Measurements from ENCODE around the gene MACROD2.

MACROD2 gene

DNA sequence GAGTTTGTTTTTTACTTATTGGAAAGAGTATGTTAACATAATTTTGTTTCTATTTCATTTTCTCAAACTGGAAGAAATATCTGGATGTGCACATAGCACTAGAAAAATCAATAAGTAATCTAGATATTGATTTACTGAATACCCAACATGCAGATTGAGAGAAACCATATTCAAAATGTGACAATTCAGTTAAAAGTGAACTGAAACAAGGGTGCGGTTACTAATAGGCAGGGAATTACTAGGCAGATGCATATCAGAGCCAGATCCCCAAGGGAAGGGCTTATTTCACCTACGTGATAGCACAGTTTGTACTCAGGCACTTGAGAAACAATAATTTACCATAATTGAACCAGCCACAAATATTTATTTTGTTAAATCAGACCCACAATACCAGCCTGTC lies 835.1 kb downstream of the MACROD2 start:
- H3K4me3 ChIP-seq (ENCODE audit: low read depth, low read length), result no peak overlapping the region
- TF ChIP-seq, protein P1, sequence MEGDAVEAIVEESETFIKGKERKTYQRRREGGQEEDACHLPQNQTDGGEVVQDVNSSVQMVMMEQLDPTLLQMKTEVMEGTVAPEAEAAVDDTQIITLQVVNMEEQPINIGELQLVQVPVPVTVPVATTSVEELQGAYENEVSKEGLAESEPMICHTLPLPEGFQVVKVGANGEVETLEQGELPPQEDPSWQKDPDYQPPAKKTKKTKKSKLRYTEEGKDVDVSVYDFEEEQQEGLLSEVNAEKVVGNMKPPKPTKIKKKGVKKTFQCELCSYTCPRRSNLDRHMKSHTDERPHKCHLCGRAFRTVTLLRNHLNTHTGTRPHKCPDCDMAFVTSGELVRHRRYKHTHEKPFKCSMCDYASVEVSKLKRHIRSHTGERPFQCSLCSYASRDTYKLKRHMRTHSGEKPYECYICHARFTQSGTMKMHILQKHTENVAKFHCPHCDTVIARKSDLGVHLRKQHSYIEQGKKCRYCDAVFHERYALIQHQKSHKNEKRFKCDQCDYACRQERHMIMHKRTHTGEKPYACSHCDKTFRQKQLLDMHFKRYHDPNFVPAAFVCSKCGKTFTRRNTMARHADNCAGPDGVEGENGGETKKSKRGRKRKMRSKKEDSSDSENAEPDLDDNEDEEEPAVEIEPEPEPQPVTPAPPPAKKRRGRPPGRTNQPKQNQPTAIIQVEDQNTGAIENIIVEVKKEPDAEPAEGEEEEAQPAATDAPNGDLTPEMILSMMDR (IDR thresholded peaks at IDR 0.05; ENCODE audit: borderline replicate concordance, insufficient read depth, low read depth, low read length), result no peak

GRCh38 chr20:14830899-14831298 lies 835.6 kb downstream of the MACROD2 start:
- TF ChIP-seq, protein P1 (IDR thresholded peaks at IDR 0.05; ENCODE audit: borderline replicate concordance, insufficient read depth, low read depth, low read length), result no peak
- no peak overlapping the region for H3K4me3 ChIP-seq (ENCODE audit: low read depth, low read length)

DNA sequence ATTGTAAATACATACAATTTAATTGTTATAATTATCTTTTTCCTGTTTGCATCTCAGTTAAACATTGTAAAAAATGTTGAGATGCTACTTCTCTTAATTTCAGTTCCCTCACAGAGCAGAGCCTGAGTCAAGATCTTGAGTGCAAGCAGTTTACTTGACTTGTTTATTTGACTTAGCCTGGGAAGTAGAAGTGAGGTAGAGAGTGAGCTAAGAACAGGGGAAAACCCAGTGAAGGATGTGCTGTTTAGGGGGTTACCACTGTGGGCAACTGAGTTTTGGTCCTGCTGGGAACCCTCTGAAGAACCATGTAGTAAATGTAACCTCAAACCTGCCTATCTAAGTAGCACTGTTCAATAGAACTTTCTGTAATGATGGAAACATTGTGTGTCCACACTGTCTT lies 837.3 kb downstream of the MACROD2 start:
- H3K4me3 ChIP-seq (ENCODE audit: low read depth, low read length), result no peak overlapping the region
- TF ChIP-seq, protein P1 (IDR thresholded peaks at IDR 0.05; ENCODE audit: borderline replicate concordance, insufficient read depth, low read depth, low read length), result no peak

DNA sequence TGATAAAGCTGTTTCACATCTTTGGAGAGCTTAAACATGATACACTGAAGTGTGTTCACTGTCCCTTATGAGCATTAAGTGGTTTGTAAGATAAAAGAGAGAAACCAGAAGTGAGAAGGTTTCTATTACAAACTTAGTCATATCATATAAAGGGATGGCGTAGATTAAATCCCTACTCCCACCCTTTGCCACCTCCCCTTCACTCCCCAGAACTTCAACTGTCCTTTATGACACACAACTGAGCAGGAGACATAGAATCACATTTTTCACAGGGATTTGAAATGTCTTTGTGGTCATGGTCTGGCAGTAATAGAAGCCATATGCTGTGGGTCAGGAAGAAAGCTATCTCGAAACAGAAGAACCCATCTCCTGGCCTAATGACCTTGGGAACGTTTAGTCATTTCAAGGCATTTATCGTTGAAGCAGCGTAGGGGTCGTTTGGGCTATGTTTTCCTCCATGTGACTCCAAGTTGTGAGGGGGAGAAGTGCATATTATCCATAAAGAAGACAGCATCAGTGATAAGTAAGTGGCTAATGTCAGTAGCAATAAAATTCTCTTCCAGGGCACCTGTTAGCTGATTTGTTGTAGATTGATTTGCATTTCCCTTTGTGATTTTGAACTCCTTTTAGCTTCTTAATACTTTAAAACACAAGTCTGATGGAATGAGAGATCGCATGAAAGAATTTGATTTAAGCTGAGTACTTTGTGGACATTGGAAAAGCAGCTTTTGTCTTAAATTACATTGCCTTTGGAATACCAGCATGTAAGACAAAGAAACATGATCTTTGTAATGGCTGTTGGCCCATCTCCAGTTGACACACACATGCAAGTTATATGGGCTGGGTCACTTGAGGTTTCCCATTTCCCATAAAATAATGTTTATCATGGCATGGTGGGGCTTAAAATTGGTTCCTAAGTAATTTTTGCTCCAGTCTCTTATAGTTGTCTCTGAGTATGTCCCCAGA lies 843.6 kb downstream of the MACROD2 start:
- TF ChIP-seq, protein P1 (IDR thresholded peaks at IDR 0.05; ENCODE audit: borderline replicate concordance, insufficient read depth, low read depth, low read length), result no peak
- H3K4me3 ChIP-seq (ENCODE audit: low read depth, low read length), result no peak overlapping the region

- H3K4me3 ChIP-seq (ENCODE audit: low read depth, low read length), result no peak overlapping the region
- TF ChIP-seq, protein P1 (IDR thresholded peaks at IDR 0.05; ENCODE audit: borderline replicate concordance, insufficient read depth, low read depth, low read length), result no peak
These were observed 850.2 kb downstream of the MACROD2 start for GRCh38 chr20:14845199-14846160.

GRCh38 chr20:14848806-14849205 lies 853.5 kb downstream of the MACROD2 start:
- H3K4me3 ChIP-seq (ENCODE audit: low read depth, low read length), result no peak overlapping the region

More at GRCh38 chr20:14848806-14849205, 853.5 kb downstream of the MACROD2 start:
- TF ChIP-seq, protein P1 (IDR thresholded peaks at IDR 0.05; ENCODE audit: borderline replicate concordance, insufficient read depth, low read depth, low read length), result no peak

Data from GM12875 (cell line).